GM12801 (cell line): ENCODE results near the gene PA2G4.

Source experiments
- TF ChIP-seq, protein P1 (sequence below): IDR thresholded peaks from one replicate; pipeline ENCODE4 v1.5.1; 2011; ENCODE audit warnings: control low read depth; ENCODE audit not compliant: insufficient read length; ENCODE audit errors: extremely low read depth

PA2G4 gene

GRCh38 chr12:56116267-56117081 is 12.1 kb downstream of the PA2G4 start, which contains the start of gene RPL41:
Gene RPL41, plus strand, starts transcription at chr12:56116633.
- TF ChIP-seq, protein P1, sequence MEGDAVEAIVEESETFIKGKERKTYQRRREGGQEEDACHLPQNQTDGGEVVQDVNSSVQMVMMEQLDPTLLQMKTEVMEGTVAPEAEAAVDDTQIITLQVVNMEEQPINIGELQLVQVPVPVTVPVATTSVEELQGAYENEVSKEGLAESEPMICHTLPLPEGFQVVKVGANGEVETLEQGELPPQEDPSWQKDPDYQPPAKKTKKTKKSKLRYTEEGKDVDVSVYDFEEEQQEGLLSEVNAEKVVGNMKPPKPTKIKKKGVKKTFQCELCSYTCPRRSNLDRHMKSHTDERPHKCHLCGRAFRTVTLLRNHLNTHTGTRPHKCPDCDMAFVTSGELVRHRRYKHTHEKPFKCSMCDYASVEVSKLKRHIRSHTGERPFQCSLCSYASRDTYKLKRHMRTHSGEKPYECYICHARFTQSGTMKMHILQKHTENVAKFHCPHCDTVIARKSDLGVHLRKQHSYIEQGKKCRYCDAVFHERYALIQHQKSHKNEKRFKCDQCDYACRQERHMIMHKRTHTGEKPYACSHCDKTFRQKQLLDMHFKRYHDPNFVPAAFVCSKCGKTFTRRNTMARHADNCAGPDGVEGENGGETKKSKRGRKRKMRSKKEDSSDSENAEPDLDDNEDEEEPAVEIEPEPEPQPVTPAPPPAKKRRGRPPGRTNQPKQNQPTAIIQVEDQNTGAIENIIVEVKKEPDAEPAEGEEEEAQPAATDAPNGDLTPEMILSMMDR, result no peak

- TF ChIP-seq, protein P1, result no peak
Measured at GRCh38 chr12:56117778-56118687, 13.7 kb downstream of the PA2G4 start, which contains the start of gene ZC3H10. Gene ZC3H10, plus strand, starts transcription at chr12:56118266. Its CDS starts 2,297 bp downstream, at chr12:56120563.

- TF ChIP-seq, protein P1, result no peak
Measured at GRCh38 chr12:56118688-56119357, 14.5 kb downstream of the PA2G4 start.

- TF ChIP-seq, protein P1, result no peak
Measured at GRCh38 chr12:56119361-56119796, 15.0 kb downstream of the PA2G4 start.

DNA sequence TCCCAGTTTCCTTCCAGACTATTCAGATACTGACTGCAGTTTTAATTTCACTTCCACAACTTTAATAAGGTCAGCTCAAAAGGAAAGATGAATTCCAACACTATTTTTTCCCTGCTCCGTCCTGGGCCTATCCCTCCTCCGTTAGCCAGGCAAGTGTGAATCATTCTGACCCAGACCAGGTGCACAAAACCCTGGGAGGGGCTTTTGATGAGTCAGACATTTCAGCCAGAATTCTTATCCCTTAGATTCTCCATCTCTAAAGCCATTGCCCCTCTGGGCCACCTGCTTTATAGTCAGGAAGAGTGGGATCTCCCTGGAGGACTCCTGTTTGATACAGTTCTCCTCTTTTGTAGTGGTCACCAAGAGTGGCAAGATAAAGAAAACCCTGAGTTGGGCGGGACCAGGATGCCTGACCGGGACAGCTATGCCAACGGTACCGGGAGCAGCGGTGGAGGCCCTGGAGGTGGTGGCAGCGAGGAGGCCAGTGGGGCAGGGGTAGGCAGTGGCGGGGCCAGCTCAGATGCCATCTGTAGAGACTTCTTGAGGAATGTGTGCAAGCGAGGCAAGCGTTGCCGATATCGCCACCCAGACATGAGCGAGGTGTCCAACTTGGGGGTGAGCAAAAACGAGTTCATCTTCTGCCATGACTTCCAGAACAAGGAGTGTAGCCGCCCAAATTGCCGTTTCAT is 15.9 kb downstream of the PA2G4 start:
- TF ChIP-seq, protein P1, result no peak

GRCh38 chr12:56121204-56121870 is 17.0 kb downstream of the PA2G4 start:
- TF ChIP-seq, protein P1, result no peak
